COLO668 (cell line): ENCODE results near the gene HSD17B11.
"Not testable (repeated sequence)": the region's sequence is repeated elsewhere in the genome, so short reads cannot be mapped to it uniquely, and the experiment has no call there.

Experiments
- DNase-seq: peaks from one replicate; lab custom pipeline; 2025; ENCODE audit not compliant: unreplicated experiment; lab: John Stamatoyannopoulos, UW

Gene HSD17B11

DNA sequence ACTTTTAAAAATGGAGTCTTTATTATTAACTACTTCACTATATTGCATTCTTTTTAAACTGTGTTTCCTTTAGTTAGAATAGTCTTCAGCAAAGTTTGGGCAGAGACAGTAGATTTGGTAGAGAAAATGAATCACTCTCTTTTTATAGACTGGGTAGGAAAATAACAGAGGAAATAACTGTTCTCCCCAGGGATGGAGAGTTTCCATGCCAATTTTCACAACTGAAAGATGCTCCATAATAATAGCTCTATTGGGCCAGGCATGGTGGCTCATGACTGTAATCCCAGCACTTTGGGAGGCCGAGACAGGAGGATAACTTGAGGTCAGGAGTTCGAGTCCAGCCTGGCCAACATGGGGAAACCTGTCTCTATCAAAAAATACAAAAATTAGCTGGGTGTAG is 81.4 kb downstream of the HSD17B11 start:
- no peak for DNase-seq

- no peak for DNase-seq
Observed at GRCh38 chr4:87306056-87306455, 84.9 kb downstream of the HSD17B11 start.

DNA sequence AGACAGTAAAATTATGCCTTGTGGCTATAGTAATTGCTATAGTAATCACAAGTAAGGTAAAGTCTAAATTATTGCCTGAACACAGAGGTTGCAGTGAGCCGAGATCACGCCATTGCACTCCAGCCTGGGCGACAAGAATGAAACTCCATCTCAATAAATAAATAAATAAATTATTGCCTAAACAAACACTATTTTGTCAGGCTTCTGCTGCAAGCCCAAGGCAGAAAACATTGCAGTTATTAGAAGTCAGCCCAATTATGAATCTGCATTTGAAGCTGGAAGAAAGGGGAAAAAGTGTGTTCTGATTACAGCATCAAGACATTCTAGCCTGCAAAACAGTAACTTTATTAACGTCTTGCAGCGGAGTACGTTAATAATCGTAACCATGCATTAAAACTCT is 85.4 kb downstream of the HSD17B11 start:
- no peak for DNase-seq

- DNase-seq, result no peak
Observed at GRCh38 chr4:87304745-87305432, 86.1 kb downstream of the HSD17B11 start.

DNA sequence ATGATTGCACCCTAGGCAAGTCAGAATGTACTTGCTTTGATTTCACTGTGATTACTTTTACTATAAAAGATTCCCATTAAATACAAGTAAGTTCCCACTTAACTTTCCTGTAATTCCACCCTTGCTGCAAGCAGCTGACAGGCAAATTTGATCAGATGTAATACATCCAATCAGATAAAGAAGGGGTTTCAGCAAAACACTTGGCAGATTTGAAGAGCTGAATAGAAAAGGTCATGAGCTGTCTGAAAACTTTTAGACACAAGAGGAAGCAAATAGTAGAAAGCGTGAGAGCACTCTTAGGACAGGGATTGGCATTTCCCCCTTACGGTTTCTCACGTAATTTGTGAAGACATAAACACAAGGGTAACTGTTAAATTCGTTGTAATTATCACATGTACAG is 91.1 kb downstream of the HSD17B11 start:
- no peak for DNase-seq

DNA sequence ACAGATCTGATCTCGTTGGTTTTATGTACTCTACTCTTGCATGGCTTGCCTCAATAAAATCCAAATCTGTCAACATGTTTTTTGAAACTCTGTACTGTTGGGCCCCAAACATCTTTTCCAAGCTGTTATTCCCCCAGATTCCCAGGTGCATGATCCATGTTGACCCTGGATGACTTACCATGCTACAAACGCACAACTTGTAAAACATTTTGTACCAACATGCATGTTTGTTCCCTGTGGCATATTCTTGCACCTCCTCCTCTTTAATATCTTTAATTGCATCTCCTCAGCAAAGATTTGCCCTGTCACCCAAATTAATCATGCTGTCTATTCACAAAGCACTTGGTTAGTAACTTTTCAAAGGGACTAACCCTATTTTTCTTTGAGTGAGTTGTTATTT is 92.6 kb downstream of the HSD17B11 start:
- no peak for DNase-seq

DNA sequence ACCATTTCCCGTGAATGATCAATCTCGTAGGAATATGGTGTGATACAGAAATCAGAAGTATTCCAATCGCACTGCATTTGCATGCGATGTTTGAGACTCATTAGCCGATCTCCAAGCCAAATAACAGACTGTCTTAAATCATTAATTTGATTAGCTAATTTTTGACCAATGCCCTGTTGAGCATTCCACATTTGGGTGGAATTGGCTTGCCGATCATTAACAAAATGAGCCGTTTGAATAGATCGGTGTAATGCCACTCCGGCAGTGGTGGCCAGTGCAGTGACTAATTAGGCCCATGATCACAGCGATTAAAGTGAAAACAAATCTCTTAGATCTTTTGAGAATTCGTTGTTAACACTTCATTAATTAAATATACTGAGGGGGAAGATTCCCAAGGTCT is 96.1 kb downstream of the HSD17B11 start:
- not testable (repeated sequence) for DNase-seq

- DNase-seq, result not testable (repeated sequence)
Observed at GRCh38 chr4:87293889-87294288, 97.1 kb downstream of the HSD17B11 start.

GRCh38 chr4:87286970-87287369 is 104.0 kb downstream of the HSD17B11 start:
- DNase-seq, result no peak
